ENCODE results near the gene TSC22D4.
"Not testable (repeated sequence)": the region's sequence is repeated elsewhere in the genome, so short reads cannot be mapped to it uniquely, and the experiment has no call there.

The TSC22D4 gene

DNA sequence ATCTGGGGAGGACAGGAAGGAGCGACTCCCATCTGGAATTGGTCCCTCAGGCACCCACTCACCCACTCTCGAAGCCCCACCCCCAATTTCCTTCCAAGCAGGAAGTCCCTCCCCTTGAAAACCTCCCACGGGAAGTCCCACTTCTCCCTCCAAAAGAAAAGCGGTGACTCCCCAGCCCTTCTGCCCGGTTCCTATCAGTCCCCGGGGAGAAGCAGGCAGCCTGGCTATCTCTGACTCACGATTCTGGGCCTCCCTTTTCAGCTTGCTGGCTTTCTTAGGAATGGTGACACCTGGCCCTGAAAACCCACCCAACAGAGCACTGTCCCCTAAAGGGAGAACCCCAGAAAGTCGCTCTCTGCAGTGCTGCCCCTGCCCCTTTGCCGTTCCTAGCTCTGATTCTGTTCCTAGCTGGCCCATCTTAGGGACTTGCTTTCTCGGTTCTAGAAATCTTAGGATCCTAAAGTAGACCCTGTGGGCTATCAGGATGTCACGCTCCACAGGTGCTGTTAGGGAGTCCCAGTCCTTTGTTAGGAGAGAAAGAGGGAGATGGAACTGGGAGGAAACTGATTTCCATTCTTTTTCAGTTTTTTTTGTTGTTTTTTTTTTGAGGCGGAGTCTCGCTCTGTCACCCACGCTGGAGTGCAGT, 6.0 kb downstream of the TSC22D4 start:
- DNase-seq (ENCODE audit: low read depth) = no peak

DNA sequence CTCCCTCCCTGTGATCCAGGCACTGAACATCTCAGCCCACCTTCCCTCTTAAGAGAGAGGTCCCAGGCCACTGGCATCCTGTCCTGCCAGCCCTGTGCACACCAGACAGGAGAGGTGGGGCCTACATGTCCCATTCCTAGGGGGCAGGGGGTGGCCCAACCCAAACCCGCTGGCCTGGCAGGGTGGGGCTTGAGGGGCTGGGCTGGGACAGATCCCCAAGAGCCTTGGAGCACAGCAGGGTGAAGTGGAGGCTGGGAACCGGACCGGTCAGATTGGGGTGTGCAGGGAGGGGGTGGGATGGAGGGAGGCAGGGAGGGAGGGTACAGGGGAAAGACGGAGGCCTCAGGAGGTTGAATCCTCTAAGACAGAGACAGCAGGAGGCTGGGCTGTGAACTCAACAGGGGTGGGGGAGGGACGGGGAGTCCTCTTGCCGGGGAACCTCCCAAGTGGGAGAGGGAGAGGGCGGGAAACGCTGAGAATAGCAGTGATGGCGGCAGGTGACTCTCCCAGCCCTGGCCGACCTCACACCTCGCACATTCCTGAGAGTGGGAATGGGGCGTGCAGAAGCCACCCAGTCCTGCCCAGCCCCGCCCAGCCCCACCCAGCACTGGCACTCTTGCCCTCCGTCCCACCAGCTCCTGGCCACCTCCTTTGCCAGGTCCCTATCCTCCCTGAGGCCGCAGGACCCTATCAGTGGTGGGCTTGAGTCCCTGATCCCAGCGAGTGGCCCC, 6.7 kb downstream of the TSC22D4 start:
- no peak for DNase-seq (ENCODE audit: low read depth)

DNA sequence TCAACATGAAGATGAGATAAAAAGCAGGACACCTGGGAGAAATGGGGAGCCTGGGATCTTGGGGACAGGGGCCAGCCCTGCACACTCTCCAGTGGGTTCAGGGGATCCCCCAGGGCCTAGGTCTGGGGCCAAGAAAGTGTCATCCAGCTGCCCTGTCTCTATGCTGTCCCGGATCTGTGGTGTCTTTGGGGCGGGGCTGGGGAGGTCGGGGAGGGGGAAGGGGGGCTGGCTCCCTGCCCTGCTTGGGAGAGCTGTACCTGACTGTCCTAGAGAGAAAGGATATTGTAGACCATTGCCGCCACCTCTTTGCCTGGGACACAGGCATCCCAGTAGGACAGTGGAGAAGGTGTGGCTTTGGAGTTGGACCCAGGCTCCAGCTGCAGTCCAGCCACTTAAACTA, 8.0 kb downstream of the TSC22D4 start:
- DNase-seq (ENCODE audit: low read depth) = no peak

DNA sequence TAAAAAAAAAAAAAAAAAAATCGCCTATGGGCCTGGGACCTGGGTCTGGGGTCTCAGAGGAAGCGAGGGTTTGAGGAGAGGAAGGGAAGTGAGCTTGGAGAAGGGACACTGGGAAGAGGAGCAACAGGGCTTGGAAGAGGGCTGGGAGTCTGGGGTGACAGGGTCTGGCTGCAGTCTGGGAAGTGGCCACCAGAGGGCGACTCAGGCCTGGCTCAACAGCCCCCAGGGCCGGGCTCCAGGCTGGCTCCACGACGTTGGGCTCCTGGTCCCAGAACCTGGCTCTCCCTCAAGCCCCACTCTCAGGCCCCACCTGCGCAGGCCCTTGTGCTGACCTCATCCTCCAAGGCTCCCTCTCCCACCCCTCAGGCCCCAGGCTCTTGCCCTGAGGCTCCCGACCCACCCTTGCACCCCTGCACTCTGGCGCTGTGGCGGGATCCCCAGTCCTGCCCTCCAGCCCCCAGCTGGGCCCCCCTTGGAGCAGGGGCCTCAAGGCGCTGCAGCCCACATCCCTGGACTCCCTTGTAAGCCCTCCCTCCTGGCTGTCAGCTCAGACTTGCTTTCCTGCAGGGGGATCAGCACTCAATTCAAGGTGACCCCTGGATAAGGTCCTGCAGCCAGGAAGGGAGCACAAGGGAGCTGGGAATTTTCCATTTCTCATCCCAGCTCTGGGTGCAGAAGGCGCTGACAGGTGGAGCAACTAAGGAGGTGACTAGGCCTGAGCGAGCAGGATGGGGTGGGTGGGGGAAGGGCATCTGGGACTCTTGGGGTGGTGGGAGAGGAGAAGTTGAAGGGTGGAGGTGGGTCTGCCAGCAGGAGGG, 9.6 kb downstream of the TSC22D4 start:
- DNase-seq (ENCODE audit: low read depth) = peak; percentile 54

DNA sequence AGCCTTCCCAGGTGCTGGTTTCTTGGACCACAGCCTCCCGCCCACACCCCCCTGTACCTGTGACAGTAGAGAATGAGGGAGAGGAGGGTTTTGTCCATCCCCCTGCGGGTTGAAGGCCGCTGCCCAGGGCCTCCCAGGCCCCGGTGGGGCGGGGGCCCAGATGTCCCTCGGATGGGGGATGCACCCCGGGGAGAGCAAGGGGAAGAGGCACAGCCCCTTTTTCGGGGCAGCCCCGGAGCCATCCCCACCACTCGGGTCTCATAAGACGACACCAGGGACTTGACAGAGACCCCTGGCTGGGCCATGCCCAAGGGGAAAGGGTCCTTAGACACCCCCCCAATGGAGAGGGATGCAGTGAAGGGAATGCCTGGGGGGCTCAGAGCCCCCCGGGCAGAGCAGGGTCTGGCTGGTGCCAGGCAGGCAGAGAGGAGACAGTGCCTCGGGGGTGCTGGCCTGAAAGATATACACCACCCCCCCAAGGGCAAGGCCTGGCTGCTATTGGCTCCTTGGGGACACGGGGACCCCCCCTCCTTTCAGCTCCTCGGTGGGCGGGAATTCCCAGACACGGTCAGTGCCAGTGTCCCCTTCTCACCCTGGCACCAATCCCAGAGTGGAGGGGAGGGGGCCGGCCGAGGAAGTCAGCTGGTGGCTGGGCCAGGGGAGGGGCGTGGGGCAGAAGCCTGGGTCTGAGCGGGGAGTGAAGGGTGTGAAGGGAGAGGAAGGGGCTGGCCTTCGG, 11.2 kb downstream of the TSC22D4 start:
- no peak for DNase-seq (ENCODE audit: low read depth)

DNA sequence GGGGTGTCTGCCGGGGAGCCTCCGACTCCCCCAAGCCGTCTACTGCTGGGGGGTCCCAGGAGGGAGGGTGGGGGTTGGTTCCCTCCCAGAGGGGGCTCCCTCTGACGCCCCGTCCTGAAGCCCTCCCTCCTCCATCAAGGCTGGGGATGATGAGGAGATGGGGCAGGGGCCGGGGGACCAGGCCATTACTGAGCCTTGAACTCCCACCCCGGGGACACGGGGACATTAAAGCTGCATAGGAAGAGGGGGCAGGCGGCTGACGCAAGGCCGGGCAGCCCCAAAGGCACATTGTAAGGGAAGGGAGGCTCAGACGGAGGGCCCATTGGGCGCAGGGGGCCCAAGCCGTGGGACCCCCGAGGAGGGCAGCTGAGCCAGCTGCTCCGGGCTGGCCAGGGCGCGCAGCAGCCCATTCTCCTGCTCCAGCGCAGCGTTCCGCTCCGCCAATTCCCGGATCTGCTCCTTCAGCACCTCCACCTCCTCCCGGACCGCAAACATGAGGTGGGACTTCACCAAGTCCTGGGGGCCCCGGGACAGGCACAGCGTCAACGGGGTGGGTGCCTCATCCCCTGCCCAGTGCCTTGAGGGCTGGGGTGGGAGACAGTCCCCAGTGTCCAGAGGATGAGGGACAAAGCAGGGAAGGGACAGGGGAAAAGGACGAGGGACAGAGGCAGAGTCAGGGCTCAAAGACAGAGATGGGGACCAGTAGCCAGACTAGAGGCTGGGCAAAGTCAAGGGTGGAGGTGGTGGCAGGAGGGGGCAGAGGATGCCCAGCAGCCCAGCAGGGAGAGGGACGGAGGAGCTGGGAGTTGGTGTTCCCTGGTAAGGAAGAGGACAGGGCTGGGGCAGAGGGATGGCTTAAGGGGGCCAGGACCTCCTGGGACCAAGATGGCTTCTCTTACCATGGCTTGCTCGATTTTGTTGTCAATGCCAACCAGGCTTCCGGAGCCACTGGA, 12.1 kb downstream of the TSC22D4 start:
- no peak for DNase-seq (ENCODE audit: low read depth)

DNA sequence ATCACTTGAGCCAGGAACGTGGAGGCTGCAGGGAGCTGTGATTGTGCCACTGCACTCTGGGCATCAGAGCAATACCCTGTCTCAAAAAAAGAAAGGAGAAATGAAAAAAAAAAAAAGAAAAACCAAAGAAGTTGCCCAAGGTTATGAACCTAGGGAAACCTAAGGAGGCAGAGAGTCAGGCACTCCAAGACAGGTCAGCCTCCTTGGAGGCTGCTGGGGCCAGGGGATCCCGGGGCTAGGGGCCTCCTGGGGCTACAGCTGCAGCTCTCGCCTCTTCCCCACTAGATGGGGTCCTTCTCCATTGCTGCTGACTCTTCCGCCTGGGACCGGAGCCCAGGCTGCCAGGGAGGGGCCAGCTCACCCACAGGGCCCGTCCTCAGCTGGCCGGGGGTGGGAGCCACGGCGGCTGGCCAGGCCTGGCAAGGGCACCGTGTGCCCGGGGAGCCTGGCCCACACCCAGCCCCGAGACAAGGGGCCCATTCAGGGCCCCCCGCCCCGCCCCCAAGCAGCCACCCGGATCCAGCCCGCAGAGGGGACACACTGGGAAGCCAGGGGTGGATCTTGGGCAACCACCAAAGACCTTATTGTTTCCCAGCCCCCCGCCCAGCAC, 13.2 kb downstream of the TSC22D4 start:
- DNase-seq (ENCODE audit: low read depth) = no peak

DNA sequence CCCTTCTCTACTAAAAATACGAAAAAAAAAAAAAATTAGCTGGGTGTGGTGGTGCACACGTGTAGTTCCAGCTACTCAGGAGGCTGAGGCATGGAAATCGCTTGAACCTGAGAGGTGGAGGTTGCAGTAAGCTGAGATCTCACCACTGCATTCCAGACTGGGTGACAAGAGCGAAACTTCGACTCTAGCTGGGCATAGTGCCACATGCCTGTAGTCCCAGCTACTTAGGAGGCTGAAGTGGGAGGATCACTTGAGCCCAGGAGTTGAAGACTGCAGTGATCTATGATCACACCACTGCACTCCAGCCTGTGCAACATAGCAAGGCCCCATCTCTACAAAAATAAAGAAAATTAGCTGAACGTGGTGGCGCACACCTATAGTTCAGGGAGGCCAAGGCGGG, 13.7 kb downstream of the TSC22D4 start:
- no peak for DNase-seq (ENCODE audit: low read depth)

DNA sequence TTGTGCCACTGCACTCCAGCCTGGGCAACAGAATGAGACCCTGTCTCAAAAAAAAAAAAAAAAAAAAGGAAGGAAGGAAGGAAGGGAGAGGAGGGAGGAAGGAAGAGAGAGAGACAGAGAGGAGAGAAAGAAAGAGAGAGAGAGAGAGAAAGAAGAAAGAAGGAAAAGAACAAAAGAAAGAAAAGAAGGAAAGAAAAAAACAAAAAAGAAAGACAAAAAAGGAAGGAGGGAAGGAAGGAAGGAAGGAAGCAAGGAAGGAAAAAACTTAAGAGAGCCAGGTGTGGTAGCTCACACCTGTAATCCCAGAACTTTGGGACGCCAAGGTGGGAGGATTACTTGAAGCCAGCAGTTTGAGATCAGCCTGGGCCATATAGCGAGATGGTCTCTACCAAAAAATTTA, 14.2 kb downstream of the TSC22D4 start:
- DNase-seq (ENCODE audit: low read depth) = no peak

DNA sequence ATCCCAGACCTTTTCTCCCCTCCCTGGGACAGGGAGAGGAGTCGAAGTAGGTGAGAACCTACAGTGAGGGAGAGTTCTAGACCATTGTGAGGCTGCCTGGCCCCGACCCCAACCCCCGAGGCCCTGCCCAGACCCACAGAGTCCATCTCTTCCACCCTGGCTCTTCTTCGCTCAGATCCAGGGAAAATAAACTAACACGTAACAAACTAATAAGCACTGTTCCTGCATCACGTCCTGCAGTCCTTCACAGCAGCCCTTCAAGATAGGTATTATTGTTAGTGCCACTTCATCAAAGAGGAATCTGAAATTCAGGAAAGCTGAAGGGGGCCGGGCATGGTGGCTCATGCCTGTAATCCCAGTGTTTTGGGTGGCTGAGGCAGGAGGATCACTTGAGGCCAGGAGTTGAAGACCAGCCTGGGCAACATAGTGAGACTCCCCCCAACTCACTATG, 14.8 kb downstream of the TSC22D4 start, which contains the start of gene SPACDR:
Gene SPACDR, minus strand, starts transcription at position 51 of the 451 bp plus-strand sequence. CDS start 235 bp downstream, outside the sequence.
- DNase-seq (ENCODE audit: low read depth) = no peak

DNA sequence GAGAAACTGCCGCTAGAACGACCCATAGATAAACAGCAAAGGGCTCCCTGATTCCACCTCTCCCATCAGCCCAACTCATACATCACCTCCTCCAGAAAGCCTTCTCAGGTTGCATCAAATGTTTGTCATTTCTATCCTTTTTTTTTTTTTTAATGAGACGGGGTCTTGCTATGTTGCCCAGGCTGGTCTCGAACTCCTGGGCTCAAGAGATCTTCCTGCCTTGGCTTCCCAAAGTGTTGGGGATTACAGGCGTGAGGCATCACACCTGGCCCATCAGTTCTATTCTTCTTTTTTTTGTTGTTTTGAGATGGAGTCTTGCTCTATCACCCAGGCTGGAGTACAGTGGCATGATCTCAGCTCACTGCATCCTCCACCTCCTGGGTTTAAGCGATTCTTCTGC, 22.0 kb downstream of the TSC22D4 start:
- no peak for DNase-seq (ENCODE audit: low read depth)

DNA sequence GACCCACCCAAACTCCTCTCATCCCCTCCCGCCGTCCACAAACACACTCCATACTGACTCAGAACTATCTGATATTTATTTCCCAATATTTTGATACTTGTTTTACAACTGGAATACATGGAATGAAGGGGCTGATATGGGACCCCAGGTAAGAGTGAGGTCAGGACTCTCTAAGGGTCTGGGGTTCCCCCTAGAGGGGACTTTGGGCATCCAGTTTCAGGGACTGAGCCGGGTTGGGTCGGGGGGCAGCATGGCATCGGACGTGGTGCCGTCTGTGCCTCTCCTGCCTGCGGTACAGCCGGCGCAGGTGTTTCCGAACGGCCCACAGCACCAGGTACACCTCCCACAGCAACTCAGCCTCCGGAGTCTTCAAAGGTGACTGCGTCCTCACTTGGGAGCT, 22.5 kb downstream of the TSC22D4 start:
- no peak for DNase-seq (ENCODE audit: low read depth)

DNA sequence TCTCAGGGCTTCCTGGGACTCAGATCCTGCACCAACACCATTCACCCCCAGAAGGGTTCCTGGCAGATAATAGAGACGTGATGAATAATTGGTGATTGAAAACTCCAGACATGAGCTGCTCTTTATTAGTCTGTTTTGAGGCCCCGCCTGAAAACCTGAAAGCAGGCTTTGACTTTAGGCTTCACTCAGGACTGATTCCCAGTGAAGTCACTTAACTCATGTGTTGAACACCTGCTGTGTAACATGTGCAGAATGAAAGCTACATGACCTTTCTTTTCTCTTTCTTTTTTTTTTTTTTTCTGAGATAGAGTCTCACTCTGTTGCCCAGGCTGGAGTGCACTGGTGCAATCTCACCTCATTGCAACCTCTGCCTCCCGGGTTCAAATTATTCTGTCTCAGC, 23.8 kb downstream of the TSC22D4 start:
- DNase-seq (ENCODE audit: low read depth) = no peak

DNA sequence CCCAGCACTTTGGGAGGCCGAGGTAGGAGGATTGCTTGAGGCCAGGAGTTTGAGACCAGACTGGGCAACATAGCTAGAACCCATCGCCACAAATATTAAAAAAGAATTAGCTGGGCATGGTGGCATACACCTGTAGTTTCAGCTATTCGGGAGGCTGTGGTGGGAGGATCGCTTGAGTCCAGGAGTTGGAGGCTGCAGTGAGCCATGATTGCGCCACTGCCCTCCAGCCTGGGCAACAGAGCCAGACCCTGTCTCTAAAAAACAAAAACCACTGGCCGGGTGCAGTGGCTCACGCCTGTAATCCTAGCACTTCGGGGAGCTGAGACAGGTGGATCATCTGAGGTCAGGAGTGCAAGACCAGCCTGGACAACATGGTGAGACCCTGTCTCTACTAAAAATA, 25.2 kb downstream of the TSC22D4 start:
- not testable (repeated sequence) for DNase-seq (ENCODE audit: low read depth)

DNA sequence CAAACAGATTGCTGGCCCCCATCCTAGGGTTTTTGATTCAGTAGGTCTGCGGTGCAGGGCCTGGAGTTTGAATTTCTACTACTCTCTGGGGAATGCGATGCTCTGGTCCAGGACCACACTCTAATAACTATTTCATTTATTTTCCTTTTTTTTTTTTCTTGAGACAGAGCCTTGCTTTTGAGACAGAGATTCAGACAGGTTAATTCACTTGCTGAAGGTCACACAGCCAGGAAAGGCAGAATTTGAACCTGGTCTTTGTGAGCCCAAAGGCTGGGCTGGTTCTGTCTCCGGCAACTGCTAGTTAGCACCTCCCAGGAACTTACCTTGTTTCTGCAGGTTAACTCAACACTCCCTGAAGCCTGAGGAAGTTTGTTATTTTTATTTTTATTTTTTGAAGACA, 26.5 kb downstream of the TSC22D4 start:
- DNase-seq (ENCODE audit: low read depth) = no peak

DNA sequence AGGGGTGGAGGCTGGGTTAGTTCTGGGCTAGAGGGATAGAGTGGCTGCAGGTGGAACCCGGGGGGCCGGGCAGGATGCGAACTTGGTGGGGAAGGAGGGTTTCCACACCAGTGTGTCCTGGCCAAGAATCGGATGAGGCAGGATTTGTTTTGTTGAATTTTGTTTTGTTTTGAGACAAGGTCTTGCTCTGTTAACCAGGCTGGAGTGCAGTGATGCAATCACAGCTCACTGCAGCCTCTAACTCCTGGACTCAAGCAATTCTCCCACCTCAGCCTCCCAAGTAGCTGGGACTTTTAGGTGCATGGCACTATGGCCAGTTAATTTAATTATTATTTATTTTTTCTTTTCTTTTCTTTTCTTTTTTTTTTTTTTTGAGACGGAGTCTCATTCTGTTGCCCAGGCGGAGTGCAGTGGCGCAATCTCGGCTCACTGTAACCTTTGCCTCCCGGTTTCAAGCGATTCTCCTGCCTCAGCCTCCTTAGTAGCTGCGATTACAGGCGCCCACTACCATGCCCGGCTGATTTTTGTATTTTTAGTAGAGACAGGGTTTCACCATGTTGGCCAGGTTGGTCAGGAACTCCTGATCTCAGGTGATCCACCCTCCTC, 29.7 kb downstream of the TSC22D4 start:
- DNase-seq (ENCODE audit: low read depth) = no peak

DNA sequence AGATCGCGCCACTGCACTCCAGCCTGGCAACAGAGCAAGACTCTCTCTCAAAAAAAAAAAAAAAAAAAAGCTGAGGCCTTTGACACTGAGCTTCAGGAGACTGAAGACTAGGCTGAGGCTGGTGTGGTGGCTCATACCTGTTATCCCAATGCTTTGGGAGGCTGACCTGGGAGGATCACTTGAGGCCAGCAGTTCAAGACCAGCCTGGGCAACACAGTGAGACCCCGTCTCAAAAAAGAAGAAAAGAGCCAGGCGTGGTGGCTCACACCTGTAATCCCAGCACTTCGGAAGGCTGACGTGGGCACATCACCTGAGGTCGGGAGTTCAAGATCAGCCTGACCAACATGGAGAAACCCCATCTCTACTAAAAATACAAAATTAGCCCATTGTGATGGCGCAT, 31.7 kb downstream of the TSC22D4 start:
- DNase-seq (ENCODE audit: low read depth) = not testable (repeated sequence)

DNA sequence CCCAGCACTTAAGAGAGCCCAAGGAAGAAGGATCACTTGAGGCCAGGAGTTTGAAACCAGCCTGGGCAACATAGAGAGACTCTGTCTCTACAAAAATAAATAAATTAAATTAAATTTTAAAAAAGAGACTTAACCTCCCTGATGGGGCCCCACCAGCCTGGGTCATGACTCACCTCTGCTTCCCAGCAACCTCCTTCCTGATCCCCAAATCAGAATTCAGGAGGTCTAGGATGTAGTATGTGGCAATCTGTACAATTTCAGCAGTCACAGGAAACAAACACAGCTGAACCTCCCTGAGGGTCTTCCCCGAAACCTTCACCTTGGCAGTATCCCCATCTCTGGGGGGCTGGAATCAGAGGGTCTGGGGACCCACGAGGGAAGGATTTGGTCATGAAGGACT, 33.0 kb downstream of the TSC22D4 start:
- no peak for DNase-seq (ENCODE audit: low read depth)

DNA sequence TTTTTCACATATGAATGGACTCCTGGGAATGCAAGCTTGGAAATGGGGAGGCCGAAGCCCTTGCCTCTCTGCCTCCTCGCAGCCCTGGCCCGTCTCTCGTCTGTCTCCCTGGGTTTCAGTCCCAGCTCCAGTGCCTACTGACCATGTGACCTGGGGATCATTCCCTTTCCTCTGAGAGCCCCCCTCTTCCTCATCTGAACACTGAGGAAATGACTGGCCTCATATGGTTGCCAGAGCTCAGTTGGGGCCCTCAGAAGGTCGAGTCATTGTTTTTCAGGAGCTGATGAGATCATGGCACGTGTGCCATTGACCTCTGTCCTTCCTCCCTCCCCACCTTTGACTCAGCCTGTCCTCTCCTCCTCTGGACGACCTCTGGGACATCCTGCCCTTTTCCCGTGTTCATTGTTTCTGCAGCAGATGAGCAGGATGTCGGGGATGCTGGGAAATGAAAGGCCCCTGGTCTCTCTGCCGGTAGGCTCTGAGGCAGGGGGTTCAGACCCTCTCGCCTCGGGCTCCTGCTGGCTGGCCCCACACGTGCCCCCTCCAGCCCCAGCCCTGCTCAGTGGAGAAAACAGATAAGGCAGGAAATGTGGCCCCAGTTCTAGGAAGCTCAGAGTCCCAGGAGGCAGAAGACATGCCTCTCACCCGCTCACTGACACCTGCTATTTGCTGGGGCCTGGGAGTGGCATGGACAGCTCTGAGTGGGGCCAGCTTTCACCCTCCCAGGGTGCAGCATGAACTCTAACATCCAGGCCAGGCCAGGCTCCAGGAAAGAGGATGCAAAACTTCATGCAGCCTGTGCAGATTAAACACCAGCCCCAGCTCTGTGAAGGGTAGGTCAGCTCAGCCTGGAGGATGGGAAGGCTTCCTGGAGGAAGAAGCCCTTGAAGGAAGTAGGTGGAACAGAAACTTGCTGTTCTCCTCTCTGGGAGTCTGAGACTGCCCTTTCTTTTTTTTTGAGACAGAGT, 34.4 kb downstream of the TSC22D4 start:
- DNase-seq (ENCODE audit: low read depth) = no peak
